ENCODE data around the gene CACNG7. TPM values are rescaled to one million over a fixed set of nuclear protein-coding genes. Genes with fewer than 3 reads are reported as not detected.

Gene CACNG7
- total and polyA plus RNA-seq, 10 of the 15 experiments (the other 5 are each of a cell fraction or from before 2014, with no cell fraction given): not detected

GRCh38 chr19:53960187-53960586, 51.1 kb downstream of the CACNG7 start:
- WGBS (ENCODE audit: insufficient coverage, insufficient replicate concordance, low lambda C conversion rate, missing lambda C conversion rate): 9% methylated on average over 9 of the region's 10 CpGs
- Histone ChIP-seq H3K27me3 (replicated peaks in 1 of 2; ENCODE audit: control insufficient read depth in 2 of 2, insufficient read depth in 2 of 2, low read length in 1 of 2) (no peaks in the 10 kb centered on the region), H3K36me3 (ENCODE audit: control insufficient read depth in 2 of 2, insufficient read depth in 2 of 2, low read length in 1 of 2) (no peaks in the 10 kb centered on the region), H3K79me2 (ENCODE audit: control insufficient read depth, insufficient read depth, low read length) (no peaks in the 10 kb centered on the region), H4K20me1 (ENCODE audit: control insufficient read depth, insufficient read depth) (no peaks in the 10 kb centered on the region), H3K4me1 (ENCODE audit: control insufficient read depth, insufficient read depth, low read length) (no peaks in the 10 kb centered on the region), H3K27ac (ENCODE audit: control insufficient read depth, insufficient read depth) (no peak overlapping the region), H3K9ac (ENCODE audit: control insufficient read depth, insufficient read depth, low read length) (no peak overlapping the region), H3K4me2 (ENCODE audit: control insufficient read depth, insufficient read depth) (no peak overlapping the region), H3K4me3 (no peak overlapping the region), H3K9me3 (replicated peaks; ENCODE audit: control insufficient read depth, insufficient read depth, low read length) (no peaks in the 10 kb centered on the region; the same call in 2 of the 3 replicates), H2AFZ (ENCODE audit: control insufficient read depth, low read depth, low read length) (no peak overlapping the region)
- no peak for DNase-seq (ENCODE audit: low read depth, low spot score)
- SMC1A ChIA-PET (ENCODE audit: uncharacterized antibody, unreplicated experiment): interaction anchor here (0.7 kb wide), 1 partner anchor 393 kb away, joined by 4 read pairs; no protein-coding TSS in a partner anchor
- CTCF ChIA-PET: no interaction called here
- intact Hi-C loops (cut with micrococcal nuclease; ENCODE audit: unreplicated experiment): no loop called here
- POLR2A ChIA-PET: no interaction called here
- RAD21 ChIA-PET (ENCODE audit: unreplicated experiment): no interaction called here
- no peak for TF ChIP-seq SMAD5 (IDR thresholded peaks at IDR 0.05; ENCODE audit: low read depth)
- TF ChIP-seq ZSCAN29 (IDR thresholded peaks at IDR 0.05): no peak
- no peak for TF ChIP-seq RUNX3 (IDR thresholded peaks at IDR 0.05; ENCODE audit: low read length)
- TF ChIP-seq USF1 (IDR thresholded peaks at IDR 0.05; ENCODE audit: borderline replicate concordance, extremely low read length, insufficient read depth, low read depth, low read length): no peak
- no peak for TF ChIP-seq ETV6 (conservative IDR thresholded peaks at IDR 0.05 in 1 of 2, IDR thresholded peaks at IDR 0.05 in 1 of 2; ENCODE audit: borderline replicate concordance in 1 of 2, low read depth in 1 of 2)
- TF ChIP-seq KAT2A (conservative IDR thresholded peaks at IDR 0.05; ENCODE audit: control insufficient read depth, low read depth, low read length): no peak
- no peak for TF ChIP-seq POLR2A (IDR thresholded peaks at IDR 0.05; ENCODE audit: low read depth, low read length)
- TF ChIP-seq USF2 (IDR thresholded peaks at IDR 0.05; ENCODE audit: borderline replicate concordance, low read depth, low read length): no peak
- no peak for TF ChIP-seq FOXK2 (IDR thresholded peaks at IDR 0.05)
- TF ChIP-seq CBX3 (IDR thresholded peaks at IDR 0.05; ENCODE audit: borderline replicate concordance, low read depth): no peak
- TF ChIP-seq CHD4 (IDR thresholded peaks at IDR 0.05): no peak
- no peak for TF ChIP-seq NRF1 (conservative IDR thresholded peaks at IDR 0.05; ENCODE audit: low read depth, low read length)
- no peak for TF ChIP-seq FOS (IDR thresholded peaks at IDR 0.05; ENCODE audit: borderline replicate concordance, extremely low read depth, insufficient read length)
- TF ChIP-seq ZNF24 (IDR thresholded peaks at IDR 0.05): no peak
- TF ChIP-seq E4F1 (IDR thresholded peaks at IDR 0.05; ENCODE audit: borderline replicate concordance, partially characterized antibody): no peak
- in situ Hi-C loops (cut with MboI): no loop called here
- no TSS peak for BruUV-seq (replicated peaks)
- FAIRE-seq: no peak
- ATAC-seq: no peak

Measured in GM12878 (cell line).